DND-41 (cell line): ENCODE measurements around the gene NPY4R2.
"Not testable (repeated sequence)": the region's sequence is repeated elsewhere in the genome, so short reads cannot be mapped to it uniquely, and the experiment has no call there.

Experiments used
- ATAC-seq: fragments of 200-7000 bp; cut with Tn5 transposase; 3 replicates; pipeline ENCODE4 v1.9.1; 2021; ENCODE audit warnings: low read depth; ENCODE audit not compliant: insufficient read depth
- DNase-seq: peaks from one replicate; pipeline ENCODE4 v3.0.0-alpha.2; 2020
- H2AFZ ChIP-seq: 2 replicates; pipeline ENCODE4 v1.6.0; 2012; ENCODE audit warnings: low read depth, low read length
- H3K27ac ChIP-seq: 2 replicates; pipeline ENCODE4 v1.5.1; 2012; ENCODE audit warnings: low read length, inconsistent platforms
- H3K27me3 ChIP-seq: fragments of 200-600 bp; sonication (generic); 2 replicates; pipeline ENCODE4 v1.6.0; 2012; ENCODE audit warnings: low read length, mild to moderate bottlenecking, inconsistent platforms; ENCODE audit not compliant: insufficient read depth, poor library complexity
- H3K36me3 ChIP-seq: 2 replicates; pipeline ENCODE4 v1.5.1; 2012; ENCODE audit warnings: low read length, inconsistent platforms; ENCODE audit not compliant: insufficient read depth
- H3K4me1 ChIP-seq: 2 replicates; pipeline ENCODE4 v1.5.1; 2012; ENCODE audit warnings: mild to moderate bottlenecking, low read length; ENCODE audit not compliant: insufficient read depth
- H3K4me2 ChIP-seq: 2 replicates; pipeline ENCODE4 v1.6.0; 2012; ENCODE audit warnings: mild to moderate bottlenecking, moderate library complexity, low read length, inconsistent platforms; ENCODE audit not compliant: insufficient read depth
- H3K4me3 ChIP-seq, 2 experiments: fragments of 200-600 bp in 1 of 2; shearing (Covaris generic) in 1 of 2; 2 replicates each; pipeline ENCODE4 v1.5.1; 2012 to 2016; ENCODE audit warnings: inconsistent platforms in 2 of 2, low read length in 2 of 2, mild to moderate bottlenecking in 2 of 2, low read depth in 1 of 2, moderate library complexity in 1 of 2
- H3K79me2 ChIP-seq: 2 replicates; pipeline ENCODE4 v1.6.0; 2012; ENCODE audit warnings: low read length, inconsistent platforms; ENCODE audit not compliant: insufficient read depth
- H3K9ac ChIP-seq: 2 replicates; pipeline ENCODE4 v1.6.0; 2012; ENCODE audit warnings: low read depth, mild to moderate bottlenecking, inconsistent platforms, low read length, moderate library complexity
- H3K9me3 ChIP-seq: 2 replicates; pipeline ENCODE4 v1.5.1; 2012; ENCODE audit warnings: low read length, moderate library complexity, mild to moderate bottlenecking, inconsistent platforms; ENCODE audit not compliant: insufficient read depth, severe bottlenecking
- H4K20me1 ChIP-seq: 2 replicates; pipeline ENCODE4 v1.6.0; 2012; ENCODE audit warnings: low read length; ENCODE audit not compliant: insufficient read depth

The NPY4R2 gene

GRCh38 chr10:47918475-47918874 is at the start of gene NPY4R2:
TSS of gene NPY4R2 (plus strand) at chr10:47918662. CDS start at chr10:47921988, 3,326 bp downstream.
- H3K4me2 ChIP-seq, H2AFZ ChIP-seq, H3K79me2 ChIP-seq, H3K4me1 ChIP-seq, H3K36me3 ChIP-seq, H3K9ac ChIP-seq, DNase-seq, H3K9me3 ChIP-seq, H3K4me3 ChIP-seq, H4K20me1 ChIP-seq, H3K27ac ChIP-seq, ATAC-seq, H3K27me3 ChIP-seq: not testable (repeated sequence)

GRCh38 chr10:47870887-47871286 is 47.6 kb upstream of the NPY4R2 start:
- H3K79me2 ChIP-seq, ATAC-seq, DNase-seq, H3K4me2 ChIP-seq, H2AFZ ChIP-seq, H3K9me3 ChIP-seq, H3K36me3 ChIP-seq, H3K9ac ChIP-seq, H3K27me3 ChIP-seq, H3K4me1 ChIP-seq, H3K4me3 ChIP-seq, H4K20me1 ChIP-seq, H3K27ac ChIP-seq: not testable (repeated sequence)

GRCh38 chr10:47871485-47872180 is 46.8 kb upstream of the NPY4R2 start:
- H3K27ac ChIP-seq, H2AFZ ChIP-seq, H3K27me3 ChIP-seq, ATAC-seq, H4K20me1 ChIP-seq, H3K79me2 ChIP-seq, H3K36me3 ChIP-seq, H3K9ac ChIP-seq, H3K4me1 ChIP-seq, H3K4me3 ChIP-seq, H3K9me3 ChIP-seq, H3K4me2 ChIP-seq, DNase-seq: not testable (repeated sequence)

- not testable (repeated sequence) for H3K4me3 ChIP-seq, H3K9ac ChIP-seq, ATAC-seq, H4K20me1 ChIP-seq, H3K27me3 ChIP-seq, H3K4me1 ChIP-seq, H3K79me2 ChIP-seq, H2AFZ ChIP-seq, H3K9me3 ChIP-seq, DNase-seq, H3K4me2 ChIP-seq, H3K36me3 ChIP-seq, H3K27ac ChIP-seq
Measured at GRCh38 chr10:47872236-47872635, 46.2 kb upstream of the NPY4R2 start.

GRCh38 chr10:47884239-47884638 is 34.2 kb upstream of the NPY4R2 start:
- H3K27me3 ChIP-seq, H3K27ac ChIP-seq, H3K4me1 ChIP-seq, DNase-seq, H3K9ac ChIP-seq, H3K4me2 ChIP-seq, H3K36me3 ChIP-seq, H3K9me3 ChIP-seq, H4K20me1 ChIP-seq, H3K79me2 ChIP-seq, H3K4me3 ChIP-seq, H2AFZ ChIP-seq, ATAC-seq: not testable (repeated sequence)

GRCh38 chr10:47884934-47885333 is 33.5 kb upstream of the NPY4R2 start:
- H3K9me3 ChIP-seq, H4K20me1 ChIP-seq, ATAC-seq, H3K4me1 ChIP-seq, H3K4me3 ChIP-seq, DNase-seq, H3K27ac ChIP-seq, H3K4me2 ChIP-seq, H3K9ac ChIP-seq, H2AFZ ChIP-seq, H3K27me3 ChIP-seq, H3K79me2 ChIP-seq, H3K36me3 ChIP-seq: not testable (repeated sequence)

GRCh38 chr10:47886356-47886755 is 32.1 kb upstream of the NPY4R2 start:
- H3K9me3 ChIP-seq, H2AFZ ChIP-seq, DNase-seq, H3K27ac ChIP-seq, H3K4me2 ChIP-seq, ATAC-seq, H4K20me1 ChIP-seq, H3K4me1 ChIP-seq, H3K4me3 ChIP-seq, H3K79me2 ChIP-seq, H3K27me3 ChIP-seq, H3K36me3 ChIP-seq, H3K9ac ChIP-seq: not testable (repeated sequence)

- H3K27ac ChIP-seq, H3K9me3 ChIP-seq, H3K79me2 ChIP-seq, ATAC-seq, H3K9ac ChIP-seq, H3K4me2 ChIP-seq, H2AFZ ChIP-seq, H3K4me1 ChIP-seq, H4K20me1 ChIP-seq, H3K27me3 ChIP-seq, H3K36me3 ChIP-seq, H3K4me3 ChIP-seq, DNase-seq: not testable (repeated sequence)
Measured at GRCh38 chr10:47886827-47887226, 31.6 kb upstream of the NPY4R2 start.
